Body of pancreas (tissue), 4 donors: Measurements from ENCODE around the gene TAF12.

ENCODE experiments used
- POLR2A ChIP-seq, 3 donors: fragments of 450-650 bp; IDR thresholded peaks; one replicate each; pipeline ENCODE4 v1.6.1; 2016; ENCODE audit warnings: antibody characterized with exemption in 3 of 3, mild to moderate bottlenecking in 2 of 3
- TF ChIP-seq, protein P1 (sequence below), 7 experiments: fragments of 450-650 bp in 4 of 7; fragments of 200-600 bp in 3 of 7; sonication (generic) in 3 of 7; IDR thresholded peaks; one replicate each; pipeline ENCODE4 v1.5.1; 2016 to 2019; ENCODE audit warnings: antibody characterized with exemption in 7 of 7

DNA sequence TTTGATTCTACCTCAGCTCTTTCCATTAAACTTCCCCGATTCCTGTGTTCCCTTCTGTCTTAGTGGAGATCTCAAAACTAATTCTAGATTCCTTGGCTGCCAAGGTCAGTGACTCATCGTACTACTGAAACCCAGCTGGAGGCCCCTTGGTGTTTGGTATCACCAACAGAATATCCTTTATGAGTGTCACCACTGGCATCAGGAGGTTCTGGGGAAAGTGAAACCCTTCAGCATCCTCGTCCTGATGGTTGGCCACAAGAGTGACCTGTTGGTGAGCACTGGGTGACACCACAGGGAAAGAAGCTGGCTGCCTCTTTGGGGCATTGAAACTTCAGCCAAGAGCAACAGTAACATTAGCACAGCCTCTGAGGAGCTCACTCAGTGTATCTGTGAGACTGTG lies 41.2 kb downstream of the TAF12 start:
- TF ChIP-seq, protein P1, sequence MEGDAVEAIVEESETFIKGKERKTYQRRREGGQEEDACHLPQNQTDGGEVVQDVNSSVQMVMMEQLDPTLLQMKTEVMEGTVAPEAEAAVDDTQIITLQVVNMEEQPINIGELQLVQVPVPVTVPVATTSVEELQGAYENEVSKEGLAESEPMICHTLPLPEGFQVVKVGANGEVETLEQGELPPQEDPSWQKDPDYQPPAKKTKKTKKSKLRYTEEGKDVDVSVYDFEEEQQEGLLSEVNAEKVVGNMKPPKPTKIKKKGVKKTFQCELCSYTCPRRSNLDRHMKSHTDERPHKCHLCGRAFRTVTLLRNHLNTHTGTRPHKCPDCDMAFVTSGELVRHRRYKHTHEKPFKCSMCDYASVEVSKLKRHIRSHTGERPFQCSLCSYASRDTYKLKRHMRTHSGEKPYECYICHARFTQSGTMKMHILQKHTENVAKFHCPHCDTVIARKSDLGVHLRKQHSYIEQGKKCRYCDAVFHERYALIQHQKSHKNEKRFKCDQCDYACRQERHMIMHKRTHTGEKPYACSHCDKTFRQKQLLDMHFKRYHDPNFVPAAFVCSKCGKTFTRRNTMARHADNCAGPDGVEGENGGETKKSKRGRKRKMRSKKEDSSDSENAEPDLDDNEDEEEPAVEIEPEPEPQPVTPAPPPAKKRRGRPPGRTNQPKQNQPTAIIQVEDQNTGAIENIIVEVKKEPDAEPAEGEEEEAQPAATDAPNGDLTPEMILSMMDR (IDR thresholded peaks at IDR 0.05): no peak
- no peak for TF ChIP-seq POLR2A (IDR thresholded peaks at IDR 0.05)
